ENCODE data around the gene CELSR1.

The CELSR1 gene

GRCh38 chr22:46574993-46575910 lies 37.8 kb upstream of the CELSR1 start:
- no peak for DNase-seq (ENCODE audit: low spot score)
- no peak for TF ChIP-seq CTCF (IDR thresholded peaks at IDR 0.05)
- Histone ChIP-seq H3K27ac (peak overlapping the region in 1 of 2 donors; percentile 85), H3K4me3 (no peak overlapping the region)

- DNase-seq (ENCODE audit: low spot score) = no peak
- H3K27ac ChIP-seq = no peak overlapping the region
- no peak for TF ChIP-seq CTCF (IDR thresholded peaks at IDR 0.05)
Observed at GRCh38 chr22:46574438-46574992, 37.1 kb upstream of the CELSR1 start.

GRCh38 chr22:46573781-46574437 lies 36.5 kb upstream of the CELSR1 start:
- TF ChIP-seq CTCF (IDR thresholded peaks at IDR 0.05) = no peak
- Histone ChIP-seq H3K27ac (no peak overlapping the region), H3K4me3 (no peak overlapping the region)
- DNase-seq (ENCODE audit: low spot score) = no peak

More at GRCh38 chr22:46574438-46574992, 37.1 kb upstream of the CELSR1 start:
- no peak overlapping the region for H3K4me3 ChIP-seq

- Histone ChIP-seq H3K4me3 (no peak overlapping the region), H3K27ac (no peak overlapping the region)
- DNase-seq (ENCODE audit: low spot score) = no peak
- no peak for TF ChIP-seq CTCF (IDR thresholded peaks at IDR 0.05)
Observed at GRCh38 chr22:46572911-46573780, 35.7 kb upstream of the CELSR1 start.

GRCh38 chr22:46571642-46572250 lies 34.3 kb upstream of the CELSR1 start:
- Histone ChIP-seq H3K27ac (no peak overlapping the region), H3K4me3 (no peak overlapping the region)
- DNase-seq (ENCODE audit: low spot score) = no peak
- no peak for TF ChIP-seq CTCF (IDR thresholded peaks at IDR 0.05)

Data from coronary artery (tissue), 2 donors.